Measurements from ENCODE around the gene DZANK1. TPM values are rescaled to one million over a fixed set of nuclear protein-coding genes. Genes with fewer than 3 reads are reported as not detected.
A peak's percentile ranks its signal among the peaks of the same experiment; 100 is the strongest.

Gene DZANK1
- total and polyA plus RNA-seq, 9 of the 15 experiments (the other 6 are each of a cell fraction or from before 2014, with no cell fraction given), result 0.04 to 0.18 (median 0.11) TPM; not detected in 2

GRCh38 chr20:18507218-18508191 lies 40.7 kb upstream of the DZANK1 start, which contains the start of gene SEC23B (continued):
- TF ChIP-seq FOXP4 (CRISPR knock-in tag; IDR thresholded peaks at IDR 0.05; ENCODE audit: borderline replicate concordance) (no peak), TEAD2 (tag; IDR thresholded peaks at IDR 0.05) (no peak), MEF2D (tag; conservative IDR thresholded peaks at IDR 0.05; ENCODE audit: low read depth) (no peak), ID3 (CRISPR knock-in tag; IDR thresholded peaks at IDR 0.05) (no peak), ID3 (tag; IDR thresholded peaks at IDR 0.05) (peak; percentile 29; the same call in 1 of the 2 replicates), CLOCK (CRISPR knock-in tag; IDR thresholded peaks at IDR 0.05; ENCODE audit: borderline replicate concordance) (no peak), TSC22D4 (tag; IDR thresholded peaks at IDR 0.05) (no peak), SNRNP70 (optimal IDR thresholded peaks at IDR 0.05; ENCODE audit: low read depth, low read length) (no peak), MTA2 (IDR thresholded peaks at IDR 0.05; ENCODE audit: low read depth) (no peak), POLR3G (IDR thresholded peaks at IDR 0.05; ENCODE audit: extremely low read depth, insufficient read length, insufficient replicate concordance) (no peak), KHSRP (IDR thresholded peaks at IDR 0.05) (no peak), TBP (optimal IDR thresholded peaks at IDR 0.05; ENCODE audit: low read depth, low read length) (peak; percentile 60), RHOXF2B (CRISPR knock-in tag; conservative IDR thresholded peaks at IDR 0.05) (no peak), KAT7 (CRISPR knock-in tag; IDR thresholded peaks at IDR 0.05; ENCODE audit: borderline replicate concordance) (no peak), ZNF75A (CRISPR knock-in tag; IDR thresholded peaks at IDR 0.05) (no peak), HIVEP1 (CRISPR knock-in tag; IDR thresholded peaks at IDR 0.05) (no peak), BRF2 (IDR thresholded peaks at IDR 0.05; ENCODE audit: borderline replicate concordance, insufficient read depth, insufficient read length) (no peak), BMI1 (IDR thresholded peaks at IDR 0.05; ENCODE audit: low read length) (no peak)
- TF ChIP-seq, protein P1, sequence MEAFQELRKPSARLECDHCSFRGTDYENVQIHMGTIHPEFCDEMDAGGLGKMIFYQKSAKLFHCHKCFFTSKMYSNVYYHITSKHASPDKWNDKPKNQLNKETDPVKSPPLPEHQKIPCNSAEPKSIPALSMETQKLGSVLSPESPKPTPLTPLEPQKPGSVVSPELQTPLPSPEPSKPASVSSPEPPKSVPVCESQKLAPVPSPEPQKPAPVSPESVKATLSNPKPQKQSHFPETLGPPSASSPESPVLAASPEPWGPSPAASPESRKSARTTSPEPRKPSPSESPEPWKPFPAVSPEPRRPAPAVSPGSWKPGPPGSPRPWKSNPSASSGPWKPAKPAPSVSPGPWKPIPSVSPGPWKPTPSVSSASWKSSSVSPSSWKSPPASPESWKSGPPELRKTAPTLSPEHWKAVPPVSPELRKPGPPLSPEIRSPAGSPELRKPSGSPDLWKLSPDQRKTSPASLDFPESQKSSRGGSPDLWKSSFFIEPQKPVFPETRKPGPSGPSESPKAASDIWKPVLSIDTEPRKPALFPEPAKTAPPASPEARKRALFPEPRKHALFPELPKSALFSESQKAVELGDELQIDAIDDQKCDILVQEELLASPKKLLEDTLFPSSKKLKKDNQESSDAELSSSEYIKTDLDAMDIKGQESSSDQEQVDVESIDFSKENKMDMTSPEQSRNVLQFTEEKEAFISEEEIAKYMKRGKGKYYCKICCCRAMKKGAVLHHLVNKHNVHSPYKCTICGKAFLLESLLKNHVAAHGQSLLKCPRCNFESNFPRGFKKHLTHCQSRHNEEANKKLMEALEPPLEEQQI (IDR thresholded peaks at IDR 0.05), result no peak
